ENCODE measurements around the gene CFAP126. TPM values are rescaled to one million over a fixed set of nuclear protein-coding genes. Genes with fewer than 3 reads are reported as not detected.
"Not testable (repeated sequence)": the region's sequence is repeated elsewhere in the genome, so short reads cannot be mapped to it uniquely, and the experiment has no call there.

Gene CFAP126, protein sequence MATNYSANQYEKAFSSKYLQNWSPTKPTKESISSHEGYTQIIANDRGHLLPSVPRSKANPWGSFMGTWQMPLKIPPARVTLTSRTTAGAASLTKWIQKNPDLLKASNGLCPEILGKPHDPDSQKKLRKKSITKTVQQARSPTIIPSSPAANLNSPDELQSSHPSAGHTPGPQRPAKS
- polyA plus RNA-seq (not detected in 3 replicates), polyA minus RNA-seq (not detected in 3 replicates)
- polyA plus RNA-seq (2011; ENCODE audit: low read depth) = not detected
- polyA plus RNA-seq (2011; cell fraction: cytosol; rRNA removed) = not detected in 2 replicates
- polyA plus RNA-seq (2011; cell fraction: nucleus; rRNA removed) = not detected in 2 replicates
- polyA plus RNA-seq (2012; ENCODE audit: low replicate concordance) = not detected in 2 replicates
- polyA minus RNA-seq (2011; cell fraction: cytosol; rRNA and poly(A)+ RNA removed) = not detected
- polyA minus RNA-seq (2011; cell fraction: nucleus; rRNA and poly(A)+ RNA removed) = not detected in 2 replicates

DNA sequence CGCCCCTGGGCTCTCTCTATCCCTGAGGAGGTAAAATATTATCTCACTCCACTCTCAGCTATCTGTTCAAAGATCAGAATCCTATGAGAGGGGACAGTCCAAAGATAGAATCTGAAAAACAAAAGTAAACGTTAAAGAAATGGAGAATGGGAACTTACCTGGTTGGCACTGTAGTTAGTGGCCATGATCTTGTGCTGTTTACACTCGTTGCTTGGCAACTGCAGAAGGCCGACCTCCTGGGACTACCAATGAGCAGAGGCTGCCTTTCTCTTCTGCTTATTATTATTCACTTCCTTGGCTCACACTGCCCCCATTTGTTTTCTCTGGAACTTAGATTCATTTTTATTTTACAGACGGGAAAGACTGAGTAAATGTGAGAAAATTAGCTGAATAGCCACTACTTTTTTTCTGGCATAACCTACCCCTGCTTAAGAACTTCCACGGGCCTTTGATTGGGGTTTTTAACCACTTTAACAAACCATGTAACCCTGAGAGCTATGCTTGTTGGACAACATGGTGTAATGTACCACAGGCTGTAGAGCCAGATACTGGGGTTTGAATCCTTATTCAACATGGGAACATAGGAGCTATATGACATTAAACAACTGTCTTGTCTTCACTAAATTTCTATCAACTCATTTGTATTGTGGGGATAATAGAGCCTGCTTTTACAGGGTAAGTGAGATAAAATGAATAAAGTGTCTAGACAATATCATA is at the start of gene CFAP126:
Gene CFAP126, minus strand, starts transcription at position 193 of the 717 bp plus-strand sequence. Its CDS starts 8 bp downstream, at position 185.
- no peaks in the 10 kb centered on the region for H3K27me3 ChIP-seq (ENCODE audit: control insufficient read depth, extremely low read depth, insufficient read depth, low read length)
- no peak for TF ChIP-seq EZH2 (IDR thresholded peaks at IDR 0.05; ENCODE audit: low read length)
- TF ChIP-seq, protein P1, sequence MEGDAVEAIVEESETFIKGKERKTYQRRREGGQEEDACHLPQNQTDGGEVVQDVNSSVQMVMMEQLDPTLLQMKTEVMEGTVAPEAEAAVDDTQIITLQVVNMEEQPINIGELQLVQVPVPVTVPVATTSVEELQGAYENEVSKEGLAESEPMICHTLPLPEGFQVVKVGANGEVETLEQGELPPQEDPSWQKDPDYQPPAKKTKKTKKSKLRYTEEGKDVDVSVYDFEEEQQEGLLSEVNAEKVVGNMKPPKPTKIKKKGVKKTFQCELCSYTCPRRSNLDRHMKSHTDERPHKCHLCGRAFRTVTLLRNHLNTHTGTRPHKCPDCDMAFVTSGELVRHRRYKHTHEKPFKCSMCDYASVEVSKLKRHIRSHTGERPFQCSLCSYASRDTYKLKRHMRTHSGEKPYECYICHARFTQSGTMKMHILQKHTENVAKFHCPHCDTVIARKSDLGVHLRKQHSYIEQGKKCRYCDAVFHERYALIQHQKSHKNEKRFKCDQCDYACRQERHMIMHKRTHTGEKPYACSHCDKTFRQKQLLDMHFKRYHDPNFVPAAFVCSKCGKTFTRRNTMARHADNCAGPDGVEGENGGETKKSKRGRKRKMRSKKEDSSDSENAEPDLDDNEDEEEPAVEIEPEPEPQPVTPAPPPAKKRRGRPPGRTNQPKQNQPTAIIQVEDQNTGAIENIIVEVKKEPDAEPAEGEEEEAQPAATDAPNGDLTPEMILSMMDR (optimal IDR thresholded peaks at IDR 0.05 in 1 of 3, IDR thresholded peaks at IDR 0.05 in 1 of 3, conservative IDR thresholded peaks at IDR 0.05 in 1 of 3; ENCODE audit: extremely low read depth in 1 of 3, insufficient read depth in 2 of 3, low read length in 3 of 3) = peak in 2 of 3 experiments; percentile 5 to 9
- H3K9ac ChIP-seq (ENCODE audit: control insufficient read depth, extremely low read depth, insufficient read depth, low read length) = no peak within 1 kb of the TSS
- peak; percentile 67 for FAIRE-seq
- no peak within 1 kb of the TSS for H2AFZ ChIP-seq (ENCODE audit: control insufficient read depth, low read length)
- no peaks in the 10 kb centered on the region for H3K79me2 ChIP-seq (ENCODE audit: control insufficient read depth, insufficient read depth, low read length)
- dilution Hi-C loops (cut with MboI; ENCODE audit: extremely low pct_ligation_motif_present, low sequenced_read_pairs) = no loop called here
- H3K27ac ChIP-seq (ENCODE audit: control insufficient read depth, insufficient read depth, low read length) = no peak within 1 kb of the TSS
- no peak within 1 kb of the TSS for H3K4me2 ChIP-seq (ENCODE audit: control insufficient read depth, extremely low read depth, insufficient read depth, low read depth, low read length)
- no peak for DNase-seq (ENCODE audit: low read depth, low spot score)
- peaks cover 0 to 3% of the 10 kb centered on the region in 2 experiments for H3K36me3 ChIP-seq (ENCODE audit: control insufficient read depth in 2 of 2, extremely low read depth in 1 of 2, insufficient read depth in 2 of 2, low read length in 2 of 2)
- no peaks in the 10 kb centered on the region for H3K4me1 ChIP-seq (ENCODE audit: control insufficient read depth, extremely low read depth, insufficient read depth, low read length)
- no peaks in the 10 kb centered on the region for H3K9me1 ChIP-seq (ENCODE audit: control insufficient read depth, extremely low read depth, insufficient read depth, low read length)
- H3K4me3 ChIP-seq (ENCODE audit: control insufficient read depth in 2 of 3, extremely low read depth in 1 of 3, insufficient read depth in 2 of 3, low read depth in 1 of 3, low read length in 3 of 3) = no peak within 1 kb of the TSS
- H3K9me3 ChIP-seq (ENCODE audit: control insufficient read depth, low read depth, low read length) = no peaks in the 10 kb centered on the region
- H4K20me1 ChIP-seq (ENCODE audit: control insufficient read depth, extremely low read depth, insufficient read depth, low read length) = no peaks in the 10 kb centered on the region

DNA sequence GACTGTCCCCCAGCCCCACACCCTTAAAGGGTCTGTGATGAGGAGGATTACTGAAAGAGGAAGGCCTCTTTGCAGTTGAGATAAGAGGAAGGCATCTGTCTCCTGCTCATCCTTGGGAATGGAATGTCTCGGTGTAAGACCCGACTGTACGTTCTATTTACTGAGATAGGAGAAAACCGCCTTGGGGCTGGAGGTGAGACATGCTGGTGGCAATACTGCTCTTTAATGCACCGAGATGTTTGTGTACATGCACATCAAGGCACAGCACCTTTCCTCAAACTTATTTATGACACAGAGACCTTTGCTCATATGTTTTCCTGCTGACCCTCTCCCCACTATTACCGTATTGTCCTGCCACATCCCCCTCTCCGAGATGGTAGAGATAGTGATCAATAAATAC is 45.4 kb upstream of the CFAP126 start:
- H4K20me1 ChIP-seq (ENCODE audit: control insufficient read depth, extremely low read depth, insufficient read depth, low read length); dilution Hi-C loops (cut with MboI; ENCODE audit: extremely low pct_ligation_motif_present, low sequenced_read_pairs); FAIRE-seq: not testable (repeated sequence)

DNA sequence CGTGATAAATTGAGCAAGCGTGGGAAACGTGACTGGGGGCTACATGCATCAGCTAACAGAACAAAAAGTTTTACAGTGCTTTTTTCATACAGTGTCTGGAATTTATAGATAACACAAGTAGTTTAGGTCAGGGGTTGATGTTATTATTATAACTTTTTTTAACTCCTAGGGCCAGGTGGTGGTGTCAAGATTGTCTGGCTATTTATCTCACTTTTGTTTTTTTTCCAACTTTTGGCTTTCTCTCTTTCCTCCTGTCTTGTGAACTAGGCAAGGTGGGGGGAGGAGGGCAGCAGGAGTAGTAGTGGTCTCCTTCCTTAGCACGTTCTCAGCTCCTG is 42.9 kb upstream of the CFAP126 start:
- H2AFZ ChIP-seq (ENCODE audit: control insufficient read depth, low read length); H3K9me1 ChIP-seq (ENCODE audit: control insufficient read depth, extremely low read depth, insufficient read depth, low read length); H4K20me1 ChIP-seq (ENCODE audit: control insufficient read depth, extremely low read depth, insufficient read depth, low read length); H3K9ac ChIP-seq (ENCODE audit: control insufficient read depth, extremely low read depth, insufficient read depth, low read length); H3K4me2 ChIP-seq (ENCODE audit: control insufficient read depth, extremely low read depth, insufficient read depth, low read depth, low read length); H3K27ac ChIP-seq (ENCODE audit: control insufficient read depth, insufficient read depth, low read length); H3K27me3 ChIP-seq (ENCODE audit: control insufficient read depth, extremely low read depth, insufficient read depth, low read length); DNase-seq (ENCODE audit: low read depth, low spot score); FAIRE-seq; H3K4me1 ChIP-seq (ENCODE audit: control insufficient read depth, extremely low read depth, insufficient read depth, low read length); H3K79me2 ChIP-seq (ENCODE audit: control insufficient read depth, insufficient read depth, low read length); dilution Hi-C loops (cut with MboI; ENCODE audit: extremely low pct_ligation_motif_present, low sequenced_read_pairs); H3K4me3 ChIP-seq (ENCODE audit: control insufficient read depth in 2 of 3, extremely low read depth in 1 of 3, insufficient read depth in 2 of 3, low read depth in 1 of 3, low read length in 3 of 3); H3K36me3 ChIP-seq (ENCODE audit: control insufficient read depth in 2 of 2, extremely low read depth in 1 of 2, insufficient read depth in 2 of 2, low read length in 2 of 2); H3K9me3 ChIP-seq (ENCODE audit: control insufficient read depth, low read depth, low read length): not testable (repeated sequence)

More for the DNA sequence above, 45.4 kb upstream of the CFAP126 start:
- not testable (repeated sequence) for H3K9me1 ChIP-seq (ENCODE audit: control insufficient read depth, extremely low read depth, insufficient read depth, low read length); H3K79me2 ChIP-seq (ENCODE audit: control insufficient read depth, insufficient read depth, low read length); H3K4me2 ChIP-seq (ENCODE audit: control insufficient read depth, extremely low read depth, insufficient read depth, low read depth, low read length); H3K9me3 ChIP-seq (ENCODE audit: control insufficient read depth, low read depth, low read length); H3K4me3 ChIP-seq (ENCODE audit: control insufficient read depth in 2 of 3, extremely low read depth in 1 of 3, insufficient read depth in 2 of 3, low read depth in 1 of 3, low read length in 3 of 3); H3K9ac ChIP-seq (ENCODE audit: control insufficient read depth, extremely low read depth, insufficient read depth, low read length); H3K27ac ChIP-seq (ENCODE audit: control insufficient read depth, insufficient read depth, low read length); DNase-seq (ENCODE audit: low read depth, low spot score); H2AFZ ChIP-seq (ENCODE audit: control insufficient read depth, low read length); H3K36me3 ChIP-seq (ENCODE audit: control insufficient read depth in 2 of 2, extremely low read depth in 1 of 2, insufficient read depth in 2 of 2, low read length in 2 of 2); H3K27me3 ChIP-seq (ENCODE audit: control insufficient read depth, extremely low read depth, insufficient read depth, low read length); H3K4me1 ChIP-seq (ENCODE audit: control insufficient read depth, extremely low read depth, insufficient read depth, low read length)

DNA sequence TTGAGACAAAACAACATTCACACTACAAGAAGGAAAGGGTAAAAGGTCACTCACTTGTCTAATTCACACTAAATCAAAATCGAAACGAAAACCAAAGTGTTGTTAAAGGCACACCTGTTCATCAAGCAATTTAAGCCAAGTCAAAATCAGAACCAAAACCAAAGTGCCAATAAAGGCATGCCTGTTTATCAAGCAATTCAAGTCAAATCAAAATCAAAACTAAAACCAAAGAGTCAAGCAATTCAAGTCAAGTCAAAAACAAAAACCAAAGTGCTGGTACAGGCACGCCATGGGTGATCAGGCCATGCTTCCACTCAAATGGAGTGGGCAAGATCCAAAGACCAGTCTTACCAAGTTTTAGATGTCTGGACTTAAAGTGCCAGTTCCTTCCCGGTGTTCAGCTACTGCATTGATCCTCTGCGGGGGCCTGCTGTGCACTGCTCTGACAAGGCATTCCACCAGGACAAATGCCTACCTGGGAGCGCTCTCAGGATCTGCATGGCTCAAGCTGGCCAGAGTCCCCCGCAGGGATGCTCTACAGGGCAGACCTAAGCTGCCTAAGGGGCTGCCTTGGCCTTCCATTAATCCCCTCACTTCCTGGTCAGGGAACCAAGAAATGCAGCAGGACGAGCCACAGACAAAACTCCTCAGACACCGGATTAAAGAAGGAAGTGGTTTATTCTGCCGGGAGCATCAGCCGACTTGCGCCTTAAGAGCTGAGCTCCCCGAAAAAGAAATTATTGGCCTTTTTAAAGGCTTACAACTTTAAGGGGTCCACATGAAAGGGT is 42.4 kb upstream of the CFAP126 start:
- not testable (repeated sequence) for H3K4me3 ChIP-seq (ENCODE audit: control insufficient read depth in 2 of 3, extremely low read depth in 1 of 3, insufficient read depth in 2 of 3, low read depth in 1 of 3, low read length in 3 of 3); H3K9me1 ChIP-seq (ENCODE audit: control insufficient read depth, extremely low read depth, insufficient read depth, low read length); H3K27ac ChIP-seq (ENCODE audit: control insufficient read depth, insufficient read depth, low read length)

More for the DNA sequence above, 42.4 kb upstream of the CFAP126 start:
- H2AFZ ChIP-seq (ENCODE audit: control insufficient read depth, low read length); H3K4me1 ChIP-seq (ENCODE audit: control insufficient read depth, extremely low read depth, insufficient read depth, low read length); H3K79me2 ChIP-seq (ENCODE audit: control insufficient read depth, insufficient read depth, low read length); dilution Hi-C loops (cut with MboI; ENCODE audit: extremely low pct_ligation_motif_present, low sequenced_read_pairs); H3K4me2 ChIP-seq (ENCODE audit: control insufficient read depth, extremely low read depth, insufficient read depth, low read depth, low read length); H3K27me3 ChIP-seq (ENCODE audit: control insufficient read depth, extremely low read depth, insufficient read depth, low read length); FAIRE-seq; H4K20me1 ChIP-seq (ENCODE audit: control insufficient read depth, extremely low read depth, insufficient read depth, low read length); H3K36me3 ChIP-seq (ENCODE audit: control insufficient read depth in 2 of 2, extremely low read depth in 1 of 2, insufficient read depth in 2 of 2, low read length in 2 of 2); H3K9ac ChIP-seq (ENCODE audit: control insufficient read depth, extremely low read depth, insufficient read depth, low read length); DNase-seq (ENCODE audit: low read depth, low spot score); H3K9me3 ChIP-seq (ENCODE audit: control insufficient read depth, low read depth, low read length): not testable (repeated sequence)
